Nephron progenitor cell (in vitro differentiated cells): ENCODE data around the gene PAX8.

Experiments used
- DNase-seq: peaks from one replicate; pipeline ENCODE4 v3.0.0; 2021
- H3K27ac Mint-ChIP-seq: 2 replicates; pipeline ENCODE4 v1.8.0; 2021; ENCODE audit warnings: mild to moderate bottlenecking, moderate library complexity, mixed read lengths
- H3K27me3 Mint-ChIP-seq: 2 replicates; pipeline ENCODE4 v1.8.0; 2021; ENCODE audit warnings: mild to moderate bottlenecking, low read depth, mixed read lengths; ENCODE audit not compliant: poor library complexity
- H3K36me3 Mint-ChIP-seq: 2 replicates; pipeline ENCODE4 v1.8.0; 2021; ENCODE audit warnings: low read depth, mixed read lengths
- H3K4me1 Mint-ChIP-seq: 2 replicates; pipeline ENCODE4 v1.8.0; 2021; ENCODE audit warnings: mixed read lengths
- H3K4me3 Mint-ChIP-seq: 2 replicates; pipeline ENCODE4 v1.8.0; 2021; ENCODE audit warnings: mild to moderate bottlenecking, moderate library complexity, mixed read lengths
- H3K9me3 Mint-ChIP-seq: 2 replicates; pipeline ENCODE4 v1.8.0; 2021; ENCODE audit warnings: mild to moderate bottlenecking, moderate library complexity, mixed read lengths
- TF ChIP-seq, protein P1 (sequence below): fragments of 200-600 bp; sonication (generic); IDR thresholded peaks from 2 replicates; pipeline ENCODE4 v1.5.0; 2021; ENCODE audit warnings: antibody characterized with exemption

PAX8 gene

DNA sequence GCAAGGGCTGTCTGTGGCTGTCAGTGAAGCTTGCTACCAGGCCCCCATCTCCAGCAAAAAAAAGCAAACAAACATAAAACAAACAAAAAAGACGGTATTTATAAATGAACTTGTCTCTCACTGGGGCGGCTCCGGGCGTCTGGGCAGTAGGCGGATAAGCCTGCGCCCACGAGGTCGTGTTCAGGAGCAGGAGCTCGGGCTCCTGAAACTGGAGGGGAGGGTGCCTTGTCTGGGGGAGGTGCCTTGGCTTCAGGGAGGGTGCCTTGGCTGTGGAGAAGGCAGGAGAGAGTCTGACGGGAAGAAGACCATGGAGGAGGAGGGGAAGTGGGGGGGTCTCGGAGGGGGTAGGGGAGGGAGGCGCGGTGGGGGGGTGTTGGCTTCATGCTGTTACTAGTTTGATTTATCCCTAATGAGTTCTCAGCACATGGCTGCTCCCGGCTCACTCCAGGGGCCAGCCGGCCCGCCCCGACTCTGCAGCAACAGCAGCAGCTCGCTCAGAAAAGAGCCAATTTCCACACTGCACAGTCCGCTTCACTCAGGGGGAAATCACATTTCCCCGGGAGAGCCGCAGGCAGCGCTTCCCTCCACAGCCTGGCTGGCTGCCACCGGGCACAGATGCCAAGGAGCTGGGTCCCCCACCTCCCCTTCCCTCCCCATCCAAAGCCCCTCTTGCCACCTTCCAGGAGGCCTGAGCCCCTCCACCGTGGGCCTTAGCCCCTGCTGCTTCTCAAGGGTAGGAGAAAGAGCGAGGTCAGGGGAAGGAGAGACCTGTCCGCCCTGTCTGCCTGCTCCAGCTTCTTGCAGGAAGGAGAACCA, 66.3 kb downstream of the PAX8 start:
- Mint-ChIP-seq H3K27me3 (peaks cover 25% of the 10 kb centered on the region), H3K4me1 (peaks cover 80% of the 10 kb centered on the region), H3K27ac (peak overlapping the region; percentile 53), H3K9me3 (no peaks in the 10 kb centered on the region), H3K36me3 (peaks cover 13% of the 10 kb centered on the region), H3K4me3 (peak overlapping the region; percentile 51)
- TF ChIP-seq, protein P1, sequence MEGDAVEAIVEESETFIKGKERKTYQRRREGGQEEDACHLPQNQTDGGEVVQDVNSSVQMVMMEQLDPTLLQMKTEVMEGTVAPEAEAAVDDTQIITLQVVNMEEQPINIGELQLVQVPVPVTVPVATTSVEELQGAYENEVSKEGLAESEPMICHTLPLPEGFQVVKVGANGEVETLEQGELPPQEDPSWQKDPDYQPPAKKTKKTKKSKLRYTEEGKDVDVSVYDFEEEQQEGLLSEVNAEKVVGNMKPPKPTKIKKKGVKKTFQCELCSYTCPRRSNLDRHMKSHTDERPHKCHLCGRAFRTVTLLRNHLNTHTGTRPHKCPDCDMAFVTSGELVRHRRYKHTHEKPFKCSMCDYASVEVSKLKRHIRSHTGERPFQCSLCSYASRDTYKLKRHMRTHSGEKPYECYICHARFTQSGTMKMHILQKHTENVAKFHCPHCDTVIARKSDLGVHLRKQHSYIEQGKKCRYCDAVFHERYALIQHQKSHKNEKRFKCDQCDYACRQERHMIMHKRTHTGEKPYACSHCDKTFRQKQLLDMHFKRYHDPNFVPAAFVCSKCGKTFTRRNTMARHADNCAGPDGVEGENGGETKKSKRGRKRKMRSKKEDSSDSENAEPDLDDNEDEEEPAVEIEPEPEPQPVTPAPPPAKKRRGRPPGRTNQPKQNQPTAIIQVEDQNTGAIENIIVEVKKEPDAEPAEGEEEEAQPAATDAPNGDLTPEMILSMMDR: no peak
- DNase-seq: peak; percentile 73

DNA sequence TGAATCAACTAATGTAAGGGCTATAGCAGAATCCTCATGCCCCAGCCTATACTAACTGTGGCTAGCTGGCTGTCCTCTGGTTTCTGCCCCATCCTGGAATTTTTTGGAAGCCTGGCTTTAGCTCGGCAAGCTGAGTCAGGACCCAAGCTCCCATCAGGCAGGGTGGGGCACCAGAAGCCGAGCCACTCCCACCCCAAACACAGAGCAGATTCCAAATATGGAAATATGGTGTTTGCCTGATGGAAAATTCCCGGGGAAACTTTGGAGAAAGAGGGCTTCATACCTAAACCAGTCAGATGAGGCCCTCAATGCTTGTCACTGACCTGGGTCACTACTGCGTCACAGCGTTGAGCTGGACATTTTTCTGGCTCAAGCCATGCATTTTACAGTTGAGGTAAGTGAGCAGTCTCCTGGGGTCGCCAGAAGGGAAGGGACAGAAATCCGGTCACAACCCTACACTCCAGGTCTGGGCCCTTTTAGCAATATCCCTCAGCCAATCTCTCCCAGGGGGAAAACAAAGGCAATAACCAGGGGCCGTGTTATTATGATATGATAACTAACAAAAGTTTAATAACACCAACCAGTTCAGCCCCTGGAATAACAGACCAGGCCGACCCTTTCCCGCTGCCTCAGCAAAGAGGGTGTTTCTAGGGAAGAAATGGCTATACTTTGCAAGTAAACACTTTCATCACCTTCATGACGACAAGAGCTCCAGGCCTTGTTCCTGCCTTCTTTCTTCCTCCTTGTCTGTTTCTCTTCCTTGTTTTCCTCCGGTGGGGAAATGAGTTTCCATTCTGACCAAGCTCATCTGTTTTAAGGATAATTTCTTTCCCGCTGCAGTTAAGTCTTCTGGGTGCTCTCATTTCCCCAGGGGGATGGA, 67.3 kb downstream of the PAX8 start:
- H3K4me1 Mint-ChIP-seq: peaks cover 80% of the 10 kb centered on the region
- no peak overlapping the region for H3K4me3 Mint-ChIP-seq
- DNase-seq: no peak
- TF ChIP-seq, protein P1: no peak
- H3K9me3 Mint-ChIP-seq: no peaks in the 10 kb centered on the region
- H3K27me3 Mint-ChIP-seq: peaks cover 24% of the 10 kb centered on the region
- peaks cover 5% of the 10 kb centered on the region for H3K36me3 Mint-ChIP-seq
- peak overlapping the region; percentile 24 for H3K27ac Mint-ChIP-seq

DNA sequence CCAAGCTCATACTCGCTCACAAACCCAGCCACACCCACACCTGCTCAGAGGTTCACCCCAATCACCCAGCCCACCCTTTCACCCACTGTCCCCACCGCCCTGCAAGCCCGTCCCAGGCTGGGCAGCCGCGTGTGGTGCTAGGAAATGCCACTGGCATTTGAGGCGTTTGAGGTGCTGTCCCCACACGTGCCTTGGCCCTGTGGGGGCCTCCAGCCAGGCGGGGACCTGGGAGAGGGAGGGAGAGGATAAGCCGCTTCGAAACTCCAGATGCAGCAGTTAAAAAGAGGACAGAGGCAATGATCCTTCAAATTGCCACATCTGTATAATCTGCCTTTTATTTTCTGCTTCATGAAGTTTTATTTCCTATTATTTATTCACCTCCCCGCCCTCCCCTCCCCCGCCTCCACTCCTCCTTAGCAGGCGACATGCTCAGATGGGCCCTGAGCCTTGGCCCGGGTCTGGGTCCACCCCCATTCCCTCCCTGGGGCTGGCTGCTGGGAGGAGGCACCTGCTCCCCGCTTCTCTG, 69.0 kb downstream of the PAX8 start:
- peaks cover 31% of the 10 kb centered on the region for H3K27me3 Mint-ChIP-seq
- DNase-seq: no peak
- peaks cover 74% of the 10 kb centered on the region for H3K4me1 Mint-ChIP-seq
- H3K9me3 Mint-ChIP-seq: no peaks in the 10 kb centered on the region
- H3K27ac Mint-ChIP-seq: no peak overlapping the region
- TF ChIP-seq, protein P1: no peak
- peaks cover 5% of the 10 kb centered on the region for H3K36me3 Mint-ChIP-seq
- H3K4me3 Mint-ChIP-seq: no peak overlapping the region

GRCh38 chr2:113209011-113209645, 69.6 kb downstream of the PAX8 start:
- TF ChIP-seq, protein P1: no peak
- Mint-ChIP-seq H3K27me3 (peaks cover 33% of the 10 kb centered on the region), H3K36me3 (peaks cover 5% of the 10 kb centered on the region), H3K4me3 (no peak overlapping the region), H3K9me3 (no peaks in the 10 kb centered on the region), H3K27ac (no peak overlapping the region), H3K4me1 (peaks cover 74% of the 10 kb centered on the region)
- no peak for DNase-seq

DNA sequence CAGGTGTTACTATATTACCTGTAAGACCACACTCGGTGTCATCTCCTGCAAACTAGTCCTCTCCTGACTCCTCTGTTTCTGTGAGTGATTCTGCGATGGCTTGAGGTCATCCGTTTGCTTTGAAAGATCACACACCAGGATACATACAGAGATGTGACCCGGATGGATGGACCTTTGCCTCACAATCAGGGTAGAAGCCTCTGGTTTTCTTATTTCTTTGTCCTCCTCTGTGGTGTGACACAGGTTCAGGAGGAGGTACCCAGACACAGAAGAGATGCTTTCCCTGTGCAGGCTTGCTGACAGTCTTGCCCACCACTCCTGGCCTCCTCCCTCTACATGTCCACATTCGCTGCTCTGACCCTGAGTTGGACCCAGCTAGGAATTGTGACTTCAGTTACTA, 70.3 kb downstream of the PAX8 start:
- no peak overlapping the region for H3K4me3 Mint-ChIP-seq
- no peak for DNase-seq
- H3K4me1 Mint-ChIP-seq: peaks cover 72% of the 10 kb centered on the region
- TF ChIP-seq, protein P1: no peak
- peaks cover 29% of the 10 kb centered on the region for H3K27me3 Mint-ChIP-seq
- H3K9me3 Mint-ChIP-seq: no peaks in the 10 kb centered on the region
- H3K27ac Mint-ChIP-seq: no peak overlapping the region
- peaks cover 5% of the 10 kb centered on the region for H3K36me3 Mint-ChIP-seq
